ENCODE results near the gene TENM3. TPM values are rescaled to one million over a fixed set of nuclear protein-coding genes. Genes with fewer than 3 reads are reported as not detected.

Gene TENM3
- total and polyA plus RNA-seq, 2 donors (not counting 3 experiments of a cell fraction or from before 2014, with no cell fraction given): 3.2 to 6.2 TPM

DNA sequence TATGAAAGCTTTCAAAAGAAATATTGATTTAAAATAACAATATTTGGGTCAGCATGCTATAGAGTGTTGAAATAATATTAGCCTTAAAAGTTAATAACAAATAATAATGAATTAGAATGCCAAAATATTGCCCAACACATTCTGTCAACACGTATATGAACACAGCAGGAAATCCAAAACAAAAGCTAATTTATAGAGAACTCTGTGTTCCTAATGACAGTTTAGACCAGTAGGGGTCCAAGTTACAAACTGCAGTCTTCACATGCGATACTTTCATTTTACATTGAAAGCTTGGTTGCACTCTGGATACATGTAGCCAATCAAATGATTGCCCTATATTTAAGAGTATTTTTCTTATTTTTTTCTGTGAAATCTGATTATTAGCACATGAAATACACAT is 399.6 kb downstream of the TENM3 start:
- intact Hi-C loops (cut with micrococcal nuclease) (loop anchor here (5.0 kb wide), 1 partner anchor 284 kb away; no protein-coding TSS in a partner anchor), dilution Hi-C loops (cut with MboI; ENCODE audit: extremely low pct_ligation_motif_present, low sequenced_read_pairs) (no loop called here)
- no peaks in the 10 kb centered on the region for H3K9me1 ChIP-seq (replicated peaks; ENCODE audit: control insufficient read depth, extremely low read depth, insufficient read depth, low read length)
- H3K4me3 ChIP-seq (replicated peaks in 1 of 3; ENCODE audit: insufficient read depth in 1 of 3, low read depth in 1 of 3, low read length in 3 of 3): no peak overlapping the region
- POLR2A ChIA-PET: no interaction called here
- no peaks in the 10 kb centered on the region for H3K79me2 ChIP-seq (ENCODE audit: control insufficient read depth, insufficient read depth, low read length)
- H3K27me3 ChIP-seq (ENCODE audit: control insufficient read depth in 2 of 2, insufficient read depth in 2 of 2, low read length in 2 of 2): no peaks in the 10 kb centered on the region
- FAIRE-seq (no peak), DNase-seq (ENCODE audit: low read depth, low spot score) (peak; percentile 54)
- TF ChIP-seq, protein P1, sequence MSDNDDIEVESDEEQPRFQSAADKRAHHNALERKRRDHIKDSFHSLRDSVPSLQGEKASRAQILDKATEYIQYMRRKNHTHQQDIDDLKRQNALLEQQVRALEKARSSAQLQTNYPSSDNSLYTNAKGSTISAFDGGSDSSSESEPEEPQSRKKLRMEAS (IDR thresholded peaks at IDR 0.05; ENCODE audit: insufficient read depth, insufficient read length): no peak
- TF ChIP-seq, protein P2, sequence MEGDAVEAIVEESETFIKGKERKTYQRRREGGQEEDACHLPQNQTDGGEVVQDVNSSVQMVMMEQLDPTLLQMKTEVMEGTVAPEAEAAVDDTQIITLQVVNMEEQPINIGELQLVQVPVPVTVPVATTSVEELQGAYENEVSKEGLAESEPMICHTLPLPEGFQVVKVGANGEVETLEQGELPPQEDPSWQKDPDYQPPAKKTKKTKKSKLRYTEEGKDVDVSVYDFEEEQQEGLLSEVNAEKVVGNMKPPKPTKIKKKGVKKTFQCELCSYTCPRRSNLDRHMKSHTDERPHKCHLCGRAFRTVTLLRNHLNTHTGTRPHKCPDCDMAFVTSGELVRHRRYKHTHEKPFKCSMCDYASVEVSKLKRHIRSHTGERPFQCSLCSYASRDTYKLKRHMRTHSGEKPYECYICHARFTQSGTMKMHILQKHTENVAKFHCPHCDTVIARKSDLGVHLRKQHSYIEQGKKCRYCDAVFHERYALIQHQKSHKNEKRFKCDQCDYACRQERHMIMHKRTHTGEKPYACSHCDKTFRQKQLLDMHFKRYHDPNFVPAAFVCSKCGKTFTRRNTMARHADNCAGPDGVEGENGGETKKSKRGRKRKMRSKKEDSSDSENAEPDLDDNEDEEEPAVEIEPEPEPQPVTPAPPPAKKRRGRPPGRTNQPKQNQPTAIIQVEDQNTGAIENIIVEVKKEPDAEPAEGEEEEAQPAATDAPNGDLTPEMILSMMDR (IDR thresholded peaks at IDR 0.05; ENCODE audit: extremely low read depth in 1 of 2, insufficient read depth in 1 of 2, low read depth in 1 of 2, low read length in 2 of 2): peak; percentile 4 to 21
- no peak for TF ChIP-seq MYC (IDR thresholded peaks at IDR 0.05; ENCODE audit: low read depth, low read length)
- H3K4me1 ChIP-seq (ENCODE audit: control insufficient read depth, extremely low read depth, insufficient read depth, low read length): no peaks in the 10 kb centered on the region
- no peak overlapping the region for H3K4me2 ChIP-seq (ENCODE audit: insufficient read depth, low read length)
- no peaks in the 10 kb centered on the region for H3K9me3 ChIP-seq (replicated peaks; ENCODE audit: control insufficient read depth, insufficient read depth, low read length)
- no peak overlapping the region for H3K27ac ChIP-seq (ENCODE audit: insufficient read depth, low read depth, low read length)
- BruUV-seq (replicated peaks): no TSS peak
- no peak overlapping the region for H3K9ac ChIP-seq (replicated peaks; ENCODE audit: extremely low read depth, insufficient read depth, low read length)
- H3K36me3 ChIP-seq (ENCODE audit: control insufficient read depth in 2 of 2, extremely low read depth in 1 of 2, insufficient read depth in 2 of 2, low read length in 2 of 2): no peaks in the 10 kb centered on the region
- no peaks in the 10 kb centered on the region for H4K20me1 ChIP-seq (replicated peaks; ENCODE audit: control insufficient read depth, extremely low read depth, insufficient read depth, low read length)
- H2AFZ ChIP-seq (ENCODE audit: low read depth, low read length): no peak overlapping the region
- CTCF ChIA-PET: interaction anchor here (0.8 to 2.5 kb wide), 6 partner anchors 15 to 163 kb away, joined by 3 to 18 read pairs (median 3); no protein-coding TSS in a partner anchor

DNA sequence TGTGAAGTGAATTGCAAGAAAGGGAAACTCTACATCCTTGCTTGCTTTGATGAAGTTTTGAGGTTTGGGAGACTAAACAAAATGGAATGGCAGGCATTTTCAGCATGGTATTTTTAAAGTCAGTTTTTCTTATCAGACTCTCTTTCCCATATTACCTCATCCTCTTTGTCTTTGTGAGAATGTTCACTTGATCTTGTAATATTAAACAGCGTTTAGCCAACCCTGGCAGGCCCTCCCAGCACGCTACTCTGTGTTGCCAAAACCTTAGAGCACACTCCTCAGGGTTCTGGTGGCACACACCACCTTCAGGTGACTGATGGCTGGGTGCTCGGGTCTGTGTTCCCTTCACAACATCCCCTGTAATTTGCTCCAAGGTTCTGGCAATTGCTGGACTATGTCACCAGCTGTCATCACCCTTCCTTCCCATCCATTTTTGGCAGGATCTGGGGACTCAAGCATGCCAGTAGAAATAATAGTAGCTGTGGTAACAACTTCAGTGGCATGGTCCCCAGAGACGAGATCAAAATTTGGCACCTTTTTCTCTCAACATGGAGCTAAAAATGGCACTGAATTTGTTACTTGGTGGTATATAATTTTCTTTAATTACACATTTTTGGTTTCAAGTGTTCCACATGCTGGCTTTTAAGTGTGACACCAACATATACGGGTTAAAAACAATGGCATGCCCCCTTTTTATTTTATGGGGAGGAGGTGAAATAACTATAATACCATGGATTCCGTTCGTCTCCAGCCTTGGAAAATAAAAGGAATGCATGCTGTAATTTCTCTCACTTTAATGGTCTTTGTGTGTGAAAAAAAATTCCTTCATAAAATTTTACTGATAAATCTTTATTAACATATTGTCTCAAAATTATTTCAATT is 400.8 kb downstream of the TENM3 start:
- Histone ChIP-seq H3K9ac (replicated peaks; ENCODE audit: extremely low read depth, insufficient read depth, low read length) (no peak overlapping the region), H4K20me1 (replicated peaks; ENCODE audit: control insufficient read depth, extremely low read depth, insufficient read depth, low read length) (no peaks in the 10 kb centered on the region), H3K79me2 (ENCODE audit: control insufficient read depth, insufficient read depth, low read length) (no peaks in the 10 kb centered on the region), H3K9me3 (replicated peaks; ENCODE audit: control insufficient read depth, insufficient read depth, low read length) (no peaks in the 10 kb centered on the region), H2AFZ (ENCODE audit: low read depth, low read length) (no peak overlapping the region), H3K27ac (ENCODE audit: insufficient read depth, low read depth, low read length) (no peak overlapping the region), H3K27me3 (ENCODE audit: control insufficient read depth in 2 of 2, insufficient read depth in 2 of 2, low read length in 2 of 2) (no peaks in the 10 kb centered on the region), H3K4me3 (replicated peaks in 1 of 3; ENCODE audit: insufficient read depth in 1 of 3, low read depth in 1 of 3, low read length in 3 of 3) (no peak overlapping the region), H3K4me2 (ENCODE audit: insufficient read depth, low read length) (no peak overlapping the region), H3K36me3 (ENCODE audit: control insufficient read depth in 2 of 2, extremely low read depth in 1 of 2, insufficient read depth in 2 of 2, low read length in 2 of 2) (no peaks in the 10 kb centered on the region), H3K9me1 (replicated peaks; ENCODE audit: control insufficient read depth, extremely low read depth, insufficient read depth, low read length) (no peaks in the 10 kb centered on the region), H3K4me1 (ENCODE audit: control insufficient read depth, extremely low read depth, insufficient read depth, low read length) (no peaks in the 10 kb centered on the region)
- ChIA-PET CTCF (no interaction called here), POLR2A (no interaction called here)
- BruUV-seq (replicated peaks): no TSS peak
- DNase-seq (ENCODE audit: low read depth, low spot score) (peak; percentile 21), FAIRE-seq (no peak)
- TF ChIP-seq EZH2 (IDR thresholded peaks at IDR 0.05; ENCODE audit: borderline replicate concordance, low read depth, low read length, severe bottlenecking): no peak
- TF ChIP-seq, protein P1 (IDR thresholded peaks at IDR 0.05; ENCODE audit: insufficient read depth, insufficient read length): no peak
- TF ChIP-seq, protein P2 (IDR thresholded peaks at IDR 0.05; ENCODE audit: extremely low read depth in 1 of 2, insufficient read depth in 1 of 2, low read depth in 1 of 2, low read length in 2 of 2): no peak
- no peak for TF ChIP-seq JUN (IDR thresholded peaks at IDR 0.05; ENCODE audit: borderline replicate concordance, insufficient read depth, insufficient read length, low read depth)
- TF ChIP-seq POLR2AphosphoS5 (IDR thresholded peaks at IDR 0.05; ENCODE audit: insufficient read depth, low read depth, low read length): no peak
- no peak for TF ChIP-seq MYC (IDR thresholded peaks at IDR 0.05; ENCODE audit: low read depth, low read length)
- no peak for TF ChIP-seq FOS (IDR thresholded peaks at IDR 0.05; ENCODE audit: borderline replicate concordance, insufficient read depth, low read length)
- TF ChIP-seq GATA2 (IDR thresholded peaks at IDR 0.05; ENCODE audit: insufficient read depth, insufficient read length, low read depth, low read length): no peak
- TF ChIP-seq POLR2A (IDR thresholded peaks at IDR 0.05; ENCODE audit: low read depth, low read length): no peak
- intact Hi-C loops (cut with micrococcal nuclease) (loop anchor here (5.0 kb wide), 1 partner anchor 283 kb away; no protein-coding TSS in a partner anchor), dilution Hi-C loops (cut with MboI; ENCODE audit: extremely low pct_ligation_motif_present, low sequenced_read_pairs) (no loop called here)
